ENCODE data around the gene UTP25.

UTP25 gene

GRCh38 chr1:209860293-209860881, 32.6 kb downstream of the UTP25 start:
- peak; percentile 84 for DNase-seq (ENCODE audit: low read depth)
- H3K4me3 ChIP-seq (ENCODE audit: low read depth, low read length), result no peak overlapping the region

DNA sequence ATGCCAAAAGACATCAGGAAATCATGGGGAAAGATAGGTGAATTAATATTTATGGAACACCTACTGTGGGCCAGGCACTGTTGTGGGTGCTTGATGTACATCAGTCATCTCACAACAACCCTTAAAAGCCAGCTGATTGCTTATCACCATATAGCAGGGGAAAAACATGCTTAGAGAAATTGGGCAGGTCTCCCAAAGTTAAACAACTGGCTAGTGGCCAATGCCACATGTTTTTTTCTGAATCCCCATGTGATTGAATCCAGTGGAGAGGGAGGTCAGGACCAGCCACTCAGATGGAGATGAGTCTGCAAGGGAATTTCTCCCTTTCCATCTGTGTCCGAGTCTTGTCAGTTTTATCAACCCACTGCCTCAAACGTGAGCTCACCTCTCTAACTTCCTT, 33.5 kb downstream of the UTP25 start:
- no peak for TF ChIP-seq CTCF (IDR thresholded peaks at IDR 0.05; ENCODE audit: insufficient read depth, low read depth, low read length, missing control alignments)
- DNase-seq (ENCODE audit: low read depth), result no peak
- H3K4me3 ChIP-seq (ENCODE audit: low read depth, low read length), result no peak overlapping the region

More at GRCh38 chr1:209860293-209860881, 32.6 kb downstream of the UTP25 start:
- peak; percentile 77 for TF ChIP-seq CTCF (IDR thresholded peaks at IDR 0.05; ENCODE audit: insufficient read depth, low read depth, low read length, missing control alignments)

- no peak for DNase-seq (ENCODE audit: low read depth)
- no peak for TF ChIP-seq CTCF (IDR thresholded peaks at IDR 0.05; ENCODE audit: insufficient read depth, low read depth, low read length, missing control alignments)
- no peak overlapping the region for H3K4me3 ChIP-seq (ENCODE audit: low read depth, low read length)
Observed at GRCh38 chr1:209862391-209863356, 34.9 kb downstream of the UTP25 start.

GRCh38 chr1:209863766-209864485, 36.2 kb downstream of the UTP25 start:
- no peak for DNase-seq (ENCODE audit: low read depth)
- TF ChIP-seq CTCF (IDR thresholded peaks at IDR 0.05; ENCODE audit: insufficient read depth, low read depth, low read length, missing control alignments), result no peak
- no peak overlapping the region for H3K4me3 ChIP-seq (ENCODE audit: low read depth, low read length)

GRCh38 chr1:209866201-209866600, 38.4 kb downstream of the UTP25 start:
- DNase-seq (ENCODE audit: low read depth), result no peak
- no peak overlapping the region for H3K4me3 ChIP-seq (ENCODE audit: low read depth, low read length)
- no peak for TF ChIP-seq CTCF (IDR thresholded peaks at IDR 0.05; ENCODE audit: insufficient read depth, low read depth, low read length, missing control alignments)

GRCh38 chr1:209869291-209870149, 41.7 kb downstream of the UTP25 start:
- H3K4me3 ChIP-seq (ENCODE audit: low read depth, low read length), result no peak overlapping the region
- TF ChIP-seq CTCF (IDR thresholded peaks at IDR 0.05; ENCODE audit: insufficient read depth, low read depth, low read length, missing control alignments), result no peak
- no peak for DNase-seq (ENCODE audit: low read depth)

Measured in GM12865 (cell line).